GM12878 (cell line): ENCODE measurements around the gene MYO1D. TPM values are rescaled to one million over a fixed set of nuclear protein-coding genes. Genes with fewer than 3 reads are reported as not detected.

ENCODE experiments used
- ASH2L ChIP-seq: fragments of 300-600, 200-600 bp; sonication (generic); IDR thresholded peaks from 2 replicates; pipeline ENCODE4 v1.6.1; 2017; ENCODE audit warnings: low read depth, mild to moderate bottlenecking, borderline replicate concordance
- BCL3 ChIP-seq: IDR thresholded peaks from 2 replicates; pipeline ENCODE4 v1.6.1; 2011; ENCODE audit warnings: borderline replicate concordance, low read depth, mild to moderate bottlenecking, moderate library complexity, low read length; ENCODE audit not compliant: insufficient read depth, poor library complexity, severe bottlenecking
- BRCA1 ChIP-seq: IDR thresholded peaks from 2 replicates; pipeline ENCODE4 v1.6.1; 2011; ENCODE audit warnings: low read depth, low read length, improper control_type of control experiment
- FOXM1 ChIP-seq: IDR thresholded peaks from 2 replicates; pipeline ENCODE4 v1.6.1; 2012; ENCODE audit warnings: low read depth, mild to moderate bottlenecking, inconsistent platforms, low read length, moderate library complexity
- HDAC2 ChIP-seq: fragments of 200-600 bp; sonication (generic); IDR thresholded peaks from 2 replicates; pipeline ENCODE4 v1.6.1; 2017
- NKRF ChIP-seq: fragments of 450-650 bp; conservative IDR thresholded peaks from 2 replicates; pipeline ENCODE4 v1.6.1; 2017; ENCODE audit warnings: mild to moderate bottlenecking, moderate library complexity
- PAX5 ChIP-seq: IDR thresholded peaks from 2 replicates; pipeline ENCODE4 v1.6.1; 2011; ENCODE audit warnings: low read depth, low read length, borderline replicate concordance
- PML ChIP-seq: IDR thresholded peaks from 2 replicates; pipeline ENCODE4 v1.6.1; 2012; ENCODE audit warnings: low read length, inconsistent platforms
- RELA ChIP-seq: fragments of 450-650 bp; IDR thresholded peaks from 2 replicates; pipeline ENCODE4 v1.8.0; 2014; ENCODE audit warnings: borderline replicate concordance; ENCODE audit not compliant: partially characterized antibody
- SIX5 ChIP-seq: IDR thresholded peaks from 2 replicates; pipeline ENCODE4 v1.6.1; 2011; ENCODE audit warnings: mild to moderate bottlenecking, low read depth, low read length, moderate library complexity; ENCODE audit not compliant: severe bottlenecking
- SP1 ChIP-seq: IDR thresholded peaks from one replicate; pipeline ENCODE4 v1.6.1; 2011; ENCODE audit warnings: low read depth, low read length
- SREBF1 ChIP-seq: IDR thresholded peaks from 2 replicates; pipeline ENCODE4 v1.6.1; 2012; ENCODE audit warnings: mild to moderate bottlenecking, low read length
- SUPT20H ChIP-seq: IDR thresholded peaks from 2 replicates; pipeline ENCODE4 v1.6.1; 2011; ENCODE audit warnings: low read depth, mild to moderate bottlenecking, low read length, moderate library complexity, borderline replicate concordance; ENCODE audit not compliant: control insufficient read depth
- SUZ12 ChIP-seq: fragments of 200-600 bp; sonication (generic); IDR thresholded peaks from one replicate; pipeline ENCODE4 v1.6.1; 2018; ENCODE audit warnings: antibody characterized with exemption, mild to moderate bottlenecking; ENCODE audit not compliant: unreplicated experiment
- TAF1 ChIP-seq: IDR thresholded peaks from 2 replicates; pipeline ENCODE4 v1.6.1; 2011; ENCODE audit warnings: mild to moderate bottlenecking, low read depth, low read length, borderline replicate concordance
- TBL1XR1 ChIP-seq: IDR thresholded peaks from 2 replicates; pipeline ENCODE4 v1.6.1; 2012; ENCODE audit warnings: low read depth, low read length, improper control_type of control experiment
- TCF3 ChIP-seq: IDR thresholded peaks from 2 replicates; pipeline ENCODE4 v1.6.1; 2012; ENCODE audit warnings: low read depth, mild to moderate bottlenecking, low read length, borderline replicate concordance; ENCODE audit not compliant: insufficient read depth
- YBX1 ChIP-seq: fragments of 450-650 bp; IDR thresholded peaks from 2 replicates; pipeline ENCODE4 v1.6.1; 2016; ENCODE audit warnings: antibody characterized with exemption
- ZNF207 ChIP-seq: fragments of 450-650 bp; IDR thresholded peaks from 2 replicates; pipeline ENCODE4 v1.6.1; 2014; ENCODE audit warnings: antibody characterized with exemption, mild to moderate bottlenecking, borderline replicate concordance
- polyA plus RNA-seq, 11 experiments: library from polyadenylated mRNA; depleted of rRNA in 4 of 11; unstranded in 6 of 11; stranded (reverse) in 5 of 11; fragments of >200 nt; fragmentation: Nextera tagmentation in 4 of 11; fragmentation: Illumina TruSeq in 1 of 11; extraction: Ambion mirVana in 4 of 11; extraction: Trizol in 1 of 11; gene quantifications; 1 replicate in 1 of 11; 2 replicates in 10 of 11; pipeline versions ENCODE4 v1.2.1 to v1.2.3, GENCODE V29; 2011 to 2016; ENCODE audit warnings: inconsistent platforms in 2 of 11, missing spikeins in 2 of 11, low read depth in 1 of 11
- total RNA-seq, 4 experiments: library from RNA; depleted of rRNA in 3 of 4; stranded (reverse); fragments of >200 nt in 3 of 4; fragmentation: Illumina TruSeq in 1 of 4; extraction: Trizol in 1 of 4; gene quantifications; 2 replicates each; pipeline versions ENCODE4 v1.2.1 to v1.2.3, GENCODE V29; 2013 to 2021
- TF ChIP-seq, protein P1 (sequence below): fragments of 450-650 bp; formaldehyde crosslinking; IDR thresholded peaks from 2 replicates; pipeline ENCODE4 v1.5.0; 2022; ENCODE audit warnings: mild to moderate bottlenecking, missing genetic modification characterization
- TF ChIP-seq, protein P2 (sequence below): IDR thresholded peaks from 2 replicates; pipeline ENCODE4 v1.6.1; 2012; ENCODE audit warnings: low read length, inconsistent platforms
- TF ChIP-seq, protein P3 (sequence below): IDR thresholded peaks from 2 replicates; pipeline ENCODE4 v1.6.1; 2012; ENCODE audit warnings: low read depth, low read length, improper control_type of control experiment

Gene MYO1D
- total and polyA plus RNA-seq, 10 of the 15 experiments (the other 5 are each of a cell fraction or from before 2014, with no cell fraction given), result 1.8 to 37.7 (median 25.4) TPM

DNA sequence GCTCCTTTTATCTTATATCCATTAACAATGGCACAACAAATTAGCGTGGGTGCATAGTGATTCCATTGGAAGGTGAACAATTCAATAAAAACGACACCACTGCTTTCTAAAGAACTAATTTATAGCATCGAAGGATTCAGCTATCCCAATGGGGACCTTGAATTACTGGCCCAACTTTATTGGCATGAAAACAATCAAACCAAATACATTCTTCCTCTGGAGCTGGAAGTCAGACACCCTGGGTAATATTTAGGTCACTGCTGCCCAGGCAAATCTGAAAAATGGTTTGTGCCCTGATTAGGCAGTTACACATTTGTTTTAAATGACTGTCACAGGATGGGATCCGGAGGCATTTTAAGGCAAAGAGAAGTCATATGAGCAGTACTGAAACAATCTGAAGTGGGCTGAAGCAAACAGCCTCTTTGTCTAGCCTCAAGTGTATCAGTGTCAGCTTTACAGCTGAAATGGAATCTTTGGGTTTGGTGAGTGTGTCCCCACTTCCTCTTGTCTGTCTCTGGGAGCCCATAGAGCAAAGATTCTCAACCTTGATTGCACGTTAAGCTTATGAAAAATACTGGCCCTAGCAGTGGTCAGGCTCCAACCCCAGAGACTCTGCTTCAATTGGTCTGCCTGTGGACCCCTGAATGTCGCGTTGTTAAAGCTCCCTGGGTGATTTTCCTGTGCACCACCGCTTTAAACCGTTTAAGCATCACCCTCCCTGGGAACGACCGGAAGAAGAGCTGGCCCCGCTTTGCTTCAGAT, 359.8 kb downstream of the MYO1D start (continued):
- TF ChIP-seq FOXM1 (peak; percentile 45; the same call in 1 of the 2 replicates), PML (no peak), NKRF (no peak), SIX5 (no peak), BCL3 (no peak), SUZ12 (no peak), SUPT20H (no peak), ASH2L (no peak), BRCA1 (no peak), SREBF1 (no peak), TCF3 (no peak), TBL1XR1 (no peak), HDAC2 (no peak), YBX1 (no peak), ZNF207 (no peak), SP1 (no peak), RELA (no peak), PAX5 (peak; percentile 56; the same call in 1 of the 2 replicates), TAF1 (no peak)
- TF ChIP-seq, protein P1, sequence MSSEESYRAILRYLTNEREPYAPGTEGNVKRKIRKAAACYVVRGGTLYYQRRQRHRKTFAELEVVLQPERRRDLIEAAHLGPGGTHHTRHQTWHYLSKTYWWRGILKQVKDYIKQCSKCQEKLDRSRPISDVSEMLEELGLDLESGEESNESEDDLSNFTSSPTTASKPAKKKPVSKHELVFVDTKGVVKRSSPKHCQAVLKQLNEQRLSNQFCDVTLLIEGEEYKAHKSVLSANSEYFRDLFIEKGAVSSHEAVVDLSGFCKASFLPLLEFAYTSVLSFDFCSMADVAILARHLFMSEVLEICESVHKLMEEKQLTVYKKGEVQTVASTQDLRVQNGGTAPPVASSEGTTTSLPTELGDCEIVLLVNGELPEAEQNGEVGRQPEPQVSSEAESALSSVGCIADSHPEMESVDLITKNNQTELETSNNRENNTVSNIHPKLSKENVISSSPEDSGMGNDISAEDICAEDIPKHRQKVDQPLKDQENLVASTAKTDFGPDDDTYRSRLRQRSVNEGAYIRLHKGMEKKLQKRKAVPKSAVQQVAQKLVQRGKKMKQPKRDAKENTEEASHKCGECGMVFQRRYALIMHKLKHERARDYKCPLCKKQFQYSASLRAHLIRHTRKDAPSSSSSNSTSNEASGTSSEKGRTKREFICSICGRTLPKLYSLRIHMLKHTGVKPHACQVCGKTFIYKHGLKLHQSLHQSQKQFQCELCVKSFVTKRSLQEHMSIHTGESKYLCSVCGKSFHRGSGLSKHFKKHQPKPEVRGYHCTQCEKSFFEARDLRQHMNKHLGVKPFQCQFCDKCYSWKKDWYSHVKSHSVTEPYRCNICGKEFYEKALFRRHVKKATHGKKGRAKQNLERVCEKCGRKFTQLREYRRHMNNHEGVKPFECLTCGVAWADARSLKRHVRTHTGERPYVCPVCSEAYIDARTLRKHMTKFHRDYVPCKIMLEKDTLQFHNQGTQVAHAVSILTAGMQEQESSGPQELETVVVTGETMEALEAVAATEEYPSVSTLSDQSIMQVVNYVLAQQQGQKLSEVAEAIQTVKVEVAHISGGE, result no peak
- TF ChIP-seq, protein P2, sequence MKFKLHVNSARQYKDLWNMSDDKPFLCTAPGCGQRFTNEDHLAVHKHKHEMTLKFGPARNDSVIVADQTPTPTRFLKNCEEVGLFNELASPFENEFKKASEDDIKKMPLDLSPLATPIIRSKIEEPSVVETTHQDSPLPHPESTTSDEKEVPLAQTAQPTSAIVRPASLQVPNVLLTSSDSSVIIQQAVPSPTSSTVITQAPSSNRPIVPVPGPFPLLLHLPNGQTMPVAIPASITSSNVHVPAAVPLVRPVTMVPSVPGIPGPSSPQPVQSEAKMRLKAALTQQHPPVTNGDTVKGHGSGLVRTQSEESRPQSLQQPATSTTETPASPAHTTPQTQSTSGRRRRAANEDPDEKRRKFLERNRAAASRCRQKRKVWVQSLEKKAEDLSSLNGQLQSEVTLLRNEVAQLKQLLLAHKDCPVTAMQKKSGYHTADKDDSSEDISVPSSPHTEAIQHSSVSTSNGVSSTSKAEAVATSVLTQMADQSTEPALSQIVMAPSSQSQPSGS, result no peak
- TF ChIP-seq, protein P3, sequence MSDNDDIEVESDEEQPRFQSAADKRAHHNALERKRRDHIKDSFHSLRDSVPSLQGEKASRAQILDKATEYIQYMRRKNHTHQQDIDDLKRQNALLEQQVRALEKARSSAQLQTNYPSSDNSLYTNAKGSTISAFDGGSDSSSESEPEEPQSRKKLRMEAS, result no peak
